MM.1S (cell line): ENCODE data around the gene PISD.

Experiments
- DNase-seq: peaks from one replicate; pipeline ENCODE4 v3.0.0-alpha.2; 2015
- H2AFZ ChIP-seq: fragments of 300-600 bp; sonication (generic); 2 replicates; pipeline ENCODE4 v1.6.0; 2016; ENCODE audit warnings: antibody characterized with exemption, low read length
- H3F3A ChIP-seq: fragments of 300-600 bp; sonication (generic); 2 replicates; pipeline ENCODE4 v1.6.1; 2016; ENCODE audit warnings: mild to moderate bottlenecking, antibody characterized with exemption, low read length, moderate library complexity, mixed read lengths; ENCODE audit not compliant: insufficient read depth
- H3K27ac ChIP-seq: fragments of 300-600 bp; sonication (generic); 2 replicates; pipeline ENCODE4 v1.5.1; 2016; ENCODE audit warnings: mild to moderate bottlenecking, low read length
- H3K27me3 ChIP-seq: fragments of 300-600 bp; sonication (generic); replicated peaks from 2 replicates; pipeline ENCODE4 v1.6.0; 2016; ENCODE audit warnings: low read length; ENCODE audit not compliant: insufficient read depth
- H3K36me3 ChIP-seq: fragments of 300-600 bp; sonication (generic); replicated peaks from 2 replicates; pipeline ENCODE4 v1.6.1; 2016; ENCODE audit warnings: mild to moderate bottlenecking, low read length, mixed read lengths; ENCODE audit not compliant: insufficient read depth
- H3K4me1 ChIP-seq: fragments of 300-600 bp; sonication (generic); 2 replicates; pipeline ENCODE4 v1.6.1; 2016; ENCODE audit warnings: low read length, mixed read lengths
- H3K4me2 ChIP-seq: fragments of 300-600 bp; sonication (generic); 2 replicates; pipeline ENCODE4 v1.6.0; 2016; ENCODE audit warnings: low read depth, low read length
- H3K4me3 ChIP-seq: fragments of 300-600 bp; sonication (generic); 2 replicates; pipeline ENCODE4 v1.5.1; 2016; ENCODE audit warnings: low read length, mixed read lengths
- H3K79me2 ChIP-seq: fragments of 300-600 bp; sonication (generic); 2 replicates; pipeline ENCODE4 v1.6.1; 2016; ENCODE audit warnings: mixed run types, low read length, mixed read lengths
- H3K9ac ChIP-seq: fragments of 300-600 bp; sonication (generic); 2 replicates; pipeline ENCODE4 v1.6.1; 2016; ENCODE audit warnings: low read length, mixed read lengths
- H3K9me2 ChIP-seq: fragments of 300-600 bp; sonication (generic); replicated peaks from 2 replicates; pipeline ENCODE4 v1.6.1; 2016; ENCODE audit warnings: mild to moderate bottlenecking, low read length, mixed read lengths; ENCODE audit not compliant: insufficient read depth
- H3K9me3 ChIP-seq: fragments of 300-600 bp; sonication (generic); replicated peaks from 2 replicates; pipeline ENCODE4 v1.6.1; 2016; ENCODE audit warnings: mild to moderate bottlenecking, low read length, mixed read lengths; ENCODE audit not compliant: insufficient read depth
- H4K20me1 ChIP-seq: fragments of 300-600 bp; sonication (generic); 2 replicates; pipeline ENCODE4 v1.6.1; 2016; ENCODE audit warnings: mild to moderate bottlenecking, low read length, moderate library complexity, mixed read lengths; ENCODE audit not compliant: insufficient read depth
- CTCF ChIP-seq: fragments of 300-600 bp; sonication (generic); IDR thresholded peaks from 2 replicates; pipeline ENCODE4 v1.5.1; 2016; ENCODE audit warnings: antibody characterized with exemption, low read length, mixed read lengths
- EZH2 ChIP-seq: fragments of 300-600 bp; sonication (generic); optimal IDR thresholded peaks from 2 replicates; pipeline ENCODE3; 2017; ENCODE audit warnings: low read depth, mild to moderate bottlenecking, antibody characterized with exemption, low read length, mixed read lengths
- EZH2phosphoT487 ChIP-seq: fragments of 300-600 bp; sonication (generic); IDR thresholded peaks from 2 replicates; pipeline ENCODE4 v1.6.1; 2018; ENCODE audit warnings: antibody characterized with exemption, low read length

The PISD gene

GRCh38 chr22:31682751-31683150 lies 20.7 kb upstream of the PISD start:
- Histone ChIP-seq H3K4me2 (no peak overlapping the region), H3K4me3 (no peak overlapping the region), H3K9me3 (no peaks in the 10 kb centered on the region), H3K27ac (no peak overlapping the region), H3K9me2 (no peaks in the 10 kb centered on the region), H3K27me3 (no peaks in the 10 kb centered on the region), H3K79me2 (no peaks in the 10 kb centered on the region), H3K4me1 (no peaks in the 10 kb centered on the region), H3K36me3 (no peaks in the 10 kb centered on the region), H2AFZ (no peak overlapping the region), H3F3A (no peaks in the 10 kb centered on the region), H3K9ac (no peak overlapping the region), H4K20me1 (no peaks in the 10 kb centered on the region)
- DNase-seq = no peak
- TF ChIP-seq EZH2 = no peak
- TF ChIP-seq CTCF = no peak
- TF ChIP-seq EZH2phosphoT487 = no peak

- H2AFZ ChIP-seq = no peak overlapping the region
- H3K9me2 ChIP-seq = no peaks in the 10 kb centered on the region
- no peak overlapping the region for H3K4me2 ChIP-seq
These were observed 19.6 kb upstream of the PISD start for GRCh38 chr22:31681349-31682345.

GRCh38 chr22:31680861-31681341 lies 18.9 kb upstream of the PISD start:
- no peak overlapping the region for H3K4me3 ChIP-seq
- no peak for DNase-seq
- no peak overlapping the region for H3K9ac ChIP-seq
- no peak overlapping the region for H3K27ac ChIP-seq
- no peak for TF ChIP-seq EZH2phosphoT487
- no peak for TF ChIP-seq CTCF
- no peak for TF ChIP-seq EZH2
- H3K36me3 ChIP-seq = no peaks in the 10 kb centered on the region
- H3K4me1 ChIP-seq = no peaks in the 10 kb centered on the region
- H3K4me2 ChIP-seq = no peak overlapping the region
- H2AFZ ChIP-seq = no peak overlapping the region
- no peaks in the 10 kb centered on the region for H3K9me3 ChIP-seq
- no peaks in the 10 kb centered on the region for H4K20me1 ChIP-seq
- no peaks in the 10 kb centered on the region for H3K79me2 ChIP-seq
- no peaks in the 10 kb centered on the region for H3F3A ChIP-seq
- no peaks in the 10 kb centered on the region for H3K27me3 ChIP-seq
- no peaks in the 10 kb centered on the region for H3K9me2 ChIP-seq

More at GRCh38 chr22:31681349-31682345, 19.6 kb upstream of the PISD start:
- H3K27ac ChIP-seq = no peak overlapping the region
- no peaks in the 10 kb centered on the region for H4K20me1 ChIP-seq
- no peak overlapping the region for H3K4me3 ChIP-seq
- no peaks in the 10 kb centered on the region for H3K36me3 ChIP-seq
- DNase-seq = no peak
- H3K79me2 ChIP-seq = no peaks in the 10 kb centered on the region
- no peaks in the 10 kb centered on the region for H3K9me3 ChIP-seq
- no peaks in the 10 kb centered on the region for H3F3A ChIP-seq
- H3K27me3 ChIP-seq = no peaks in the 10 kb centered on the region
- TF ChIP-seq EZH2phosphoT487 = no peak
- TF ChIP-seq CTCF = no peak
- no peak for TF ChIP-seq EZH2
- no peak overlapping the region for H3K9ac ChIP-seq
- no peaks in the 10 kb centered on the region for H3K4me1 ChIP-seq
